HG03439 (cell line): ENCODE data around the gene HECW1.
"Not testable (repeated sequence)": the region's sequence is repeated elsewhere in the genome, so short reads cannot be mapped to it uniquely, and the experiment has no call there.

Source experiments
- ATAC-seq: cut with Tn5 transposase; IDR thresholded peaks from one replicate; pipeline ENCODE4 v1.9.1; 2021; ENCODE audit warnings: mild to moderate bottlenecking, moderate library complexity; ENCODE audit not compliant: unreplicated experiment

Gene HECW1

DNA sequence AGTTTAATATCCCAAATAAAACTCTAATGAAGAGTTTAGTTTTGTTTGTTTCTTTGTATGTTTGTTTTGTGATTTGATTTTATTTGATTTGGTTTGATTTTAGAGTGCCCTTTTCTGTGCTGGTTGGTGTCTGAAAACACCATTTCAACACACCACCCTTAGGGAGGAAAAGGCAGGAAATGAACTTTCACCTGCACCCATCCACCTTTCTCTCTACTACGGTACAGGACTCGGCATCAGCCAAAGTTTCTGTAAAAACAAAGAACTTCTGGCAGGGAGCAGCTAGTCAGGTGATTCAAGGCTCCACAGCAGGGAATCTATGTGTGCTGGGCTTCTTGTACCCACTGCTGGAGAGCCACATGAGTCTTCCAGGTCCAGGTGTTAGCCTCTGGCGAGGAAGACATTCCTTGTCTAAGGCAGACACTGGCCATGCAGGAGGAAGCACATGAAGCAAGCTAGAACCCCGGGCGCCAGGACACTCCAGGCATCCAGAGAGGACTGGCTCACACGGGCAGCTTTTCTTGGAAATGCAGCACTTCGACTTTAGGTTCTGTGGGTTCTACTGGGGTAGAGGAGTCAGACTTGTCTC is 448.4 kb downstream of the HECW1 start:
- no peak for ATAC-seq

DNA sequence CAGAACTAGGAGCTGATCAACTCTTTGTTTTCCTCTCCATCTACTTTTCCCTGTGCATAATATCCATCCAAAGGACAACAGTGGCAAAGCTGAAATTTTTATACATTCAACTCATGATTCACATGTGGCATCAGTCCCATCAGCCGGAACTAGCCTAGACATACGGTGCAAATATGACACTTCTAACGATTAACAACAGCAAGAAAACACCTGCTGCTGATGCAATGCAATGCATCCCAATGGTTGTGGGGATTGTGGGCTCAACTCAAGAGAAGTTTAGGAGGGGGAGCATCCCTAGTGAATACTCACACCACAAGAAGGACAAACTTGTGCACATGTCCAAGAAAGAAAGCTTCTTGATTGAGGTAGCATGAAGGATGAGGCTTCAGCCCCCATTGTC is 449.9 kb downstream of the HECW1 start:
- no peak for ATAC-seq

DNA sequence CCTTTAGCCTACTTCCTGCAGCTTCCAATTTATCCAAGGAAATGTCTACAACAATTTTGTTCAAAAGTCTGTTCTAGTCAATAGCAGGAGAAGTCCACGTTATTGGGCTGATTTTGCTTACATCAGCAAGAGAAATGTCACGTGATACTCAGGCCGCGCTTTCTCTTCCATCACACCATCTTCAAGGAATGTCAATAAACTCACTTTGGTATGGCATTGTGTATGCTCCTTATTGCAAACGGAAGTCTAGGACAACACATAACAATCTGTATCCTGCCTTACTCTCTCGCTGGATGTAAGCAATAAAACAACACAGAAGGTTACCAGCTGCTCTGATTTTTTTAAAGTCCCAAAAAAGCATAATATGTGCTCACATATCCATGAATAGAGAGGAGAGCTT is 453.3 kb downstream of the HECW1 start:
- ATAC-seq: no peak

DNA sequence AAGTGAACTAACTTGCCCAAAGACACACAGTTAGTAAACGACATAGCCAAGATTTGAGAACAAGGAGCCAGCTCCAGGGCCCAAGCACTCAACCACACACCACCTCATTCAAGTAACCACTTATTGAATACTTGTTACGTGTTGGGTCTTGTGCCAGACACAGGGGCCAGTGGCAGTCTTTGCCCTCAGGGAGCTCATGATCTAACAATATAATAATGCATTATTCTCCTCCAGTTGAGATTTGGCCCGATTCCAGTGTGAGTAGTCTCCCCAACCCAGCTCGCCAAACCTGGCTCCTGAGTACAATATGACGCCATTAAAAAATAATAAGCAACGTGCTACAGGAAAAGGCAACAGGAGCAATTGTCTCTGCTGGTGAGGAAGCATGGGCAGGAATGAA is 456.1 kb downstream of the HECW1 start:
- no peak for ATAC-seq

DNA sequence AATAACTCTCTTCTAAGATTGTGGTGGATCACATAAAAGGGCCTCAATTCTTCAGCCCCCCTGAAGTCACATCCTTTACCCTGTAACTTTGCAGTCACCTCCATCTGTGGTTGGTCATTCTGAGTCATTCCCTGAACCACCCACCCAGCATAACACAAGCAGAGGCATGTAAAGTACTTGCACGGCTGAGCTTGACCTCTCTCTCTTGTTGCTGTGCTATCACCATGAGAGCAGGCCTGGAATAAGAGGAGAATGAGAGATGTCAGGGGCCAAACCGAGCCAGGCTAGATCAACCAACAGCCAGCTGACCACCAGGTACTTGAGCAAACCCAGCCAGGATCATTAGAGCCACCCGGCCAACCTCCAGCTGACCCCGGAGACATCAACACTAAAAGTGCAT is 457.0 kb downstream of the HECW1 start:
- peak; percentile 71 for ATAC-seq

DNA sequence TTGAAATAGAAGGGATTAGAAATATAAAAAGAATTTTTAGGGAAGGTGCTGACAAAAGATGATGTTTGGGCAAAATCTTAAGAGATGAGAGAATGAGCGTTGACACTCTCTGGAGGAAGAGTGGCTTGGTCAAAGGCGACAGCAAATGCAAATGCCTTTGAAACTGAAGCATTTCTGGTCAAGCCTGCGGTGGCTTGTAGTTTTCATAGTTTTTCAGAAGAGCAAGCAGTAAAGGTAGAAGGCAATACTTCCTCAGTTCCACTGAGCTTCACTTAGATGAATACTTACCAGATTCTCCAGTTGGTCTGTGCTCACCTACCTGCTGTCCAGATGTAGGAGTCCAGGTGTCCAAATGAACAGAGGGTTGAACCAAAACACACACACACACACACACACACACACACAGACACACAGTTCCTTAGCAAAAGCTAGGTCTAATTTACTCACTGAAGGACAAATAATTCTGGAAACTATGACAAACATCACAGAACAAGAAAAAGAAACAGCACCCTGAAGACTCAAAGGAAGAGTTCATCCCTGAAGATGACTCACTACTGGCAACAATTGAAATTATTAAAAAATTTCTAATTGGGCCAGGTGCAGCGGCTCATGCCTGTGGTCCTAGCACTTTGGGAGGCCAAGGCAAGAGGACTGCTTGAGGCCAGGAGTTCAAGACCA is 458.4 kb downstream of the HECW1 start:
- ATAC-seq: peak; percentile 65

DNA sequence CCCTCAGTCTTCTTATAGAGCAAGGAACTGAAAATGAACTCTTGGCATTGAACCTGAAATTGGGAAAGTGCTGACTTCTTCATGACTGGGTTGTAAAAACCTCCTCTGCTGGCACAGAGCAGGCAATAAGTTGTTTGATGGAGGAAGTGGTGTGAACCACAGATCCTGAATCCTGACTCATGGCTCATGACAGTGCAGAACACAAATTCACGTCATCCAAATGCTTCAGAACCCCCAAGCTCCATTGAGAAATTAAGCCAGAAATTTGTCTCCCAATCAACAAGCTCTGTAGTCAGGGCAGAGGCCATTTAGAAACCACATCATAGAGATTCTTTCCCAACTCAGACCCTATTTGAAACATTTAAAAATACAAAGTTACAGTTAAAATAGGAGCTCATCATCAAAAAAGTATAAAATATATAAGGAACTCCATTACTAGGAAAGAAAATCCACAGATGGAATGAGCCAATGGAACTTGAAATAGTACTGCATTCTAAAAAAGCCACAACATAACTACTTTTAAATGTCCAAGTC is 460.1 kb downstream of the HECW1 start:
- no peak for ATAC-seq

DNA sequence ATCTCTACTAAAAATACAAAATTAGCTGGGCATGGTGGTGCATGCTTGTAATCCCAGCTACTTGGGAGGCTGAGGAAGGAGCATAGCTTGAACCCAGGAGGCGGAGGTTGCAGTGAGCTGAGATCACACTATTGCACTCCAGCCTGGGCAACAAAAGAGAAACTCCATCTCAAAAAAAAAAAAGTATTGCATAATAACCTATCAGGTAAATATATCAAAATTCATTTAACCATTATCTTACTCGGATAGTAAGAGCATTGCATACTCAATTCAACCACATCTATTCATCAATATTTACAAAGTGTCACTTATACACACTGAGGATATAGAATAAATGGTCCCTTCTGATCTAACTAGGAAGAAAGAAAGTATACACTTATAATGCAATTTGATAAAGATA is 461.4 kb downstream of the HECW1 start:
- not testable (repeated sequence) for ATAC-seq

DNA sequence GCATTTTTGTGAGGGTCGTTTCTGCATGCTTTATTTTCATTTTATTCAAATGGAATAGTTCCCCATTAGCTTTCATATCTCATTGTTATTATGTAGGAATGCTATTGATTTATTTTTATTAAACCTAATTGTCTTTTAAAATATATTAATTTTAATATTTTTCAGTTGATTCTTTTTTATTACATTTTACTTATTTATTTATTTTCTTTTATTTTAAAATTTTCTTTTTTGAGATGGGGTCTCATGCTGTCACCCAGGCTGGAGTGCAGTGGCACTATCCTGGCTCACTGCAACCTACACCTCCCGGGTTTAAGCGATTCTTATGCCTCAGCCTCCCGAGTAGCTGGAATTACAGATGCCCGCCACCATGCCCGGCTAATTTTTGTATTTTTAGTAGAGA is 463.1 kb downstream of the HECW1 start:
- ATAC-seq: no peak

DNA sequence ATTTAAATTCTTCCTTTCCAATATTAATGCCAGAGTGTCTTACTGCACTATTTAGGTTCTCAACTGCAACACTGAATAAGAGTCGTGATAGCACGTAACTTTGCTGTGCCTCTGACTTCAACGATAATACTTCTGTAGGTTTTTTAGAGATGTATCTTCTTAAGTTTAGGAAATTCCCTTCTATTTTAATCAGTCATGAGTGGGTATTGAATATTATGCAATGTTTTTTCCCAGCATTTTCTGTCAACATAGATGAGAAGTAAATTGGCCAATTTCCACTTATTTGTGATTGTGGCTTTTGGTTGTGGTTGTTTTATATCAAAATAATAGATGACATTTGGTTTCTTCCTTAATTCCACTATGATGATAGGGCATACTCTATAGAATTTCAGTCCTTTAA is 463.8 kb downstream of the HECW1 start:
- ATAC-seq: no peak

DNA sequence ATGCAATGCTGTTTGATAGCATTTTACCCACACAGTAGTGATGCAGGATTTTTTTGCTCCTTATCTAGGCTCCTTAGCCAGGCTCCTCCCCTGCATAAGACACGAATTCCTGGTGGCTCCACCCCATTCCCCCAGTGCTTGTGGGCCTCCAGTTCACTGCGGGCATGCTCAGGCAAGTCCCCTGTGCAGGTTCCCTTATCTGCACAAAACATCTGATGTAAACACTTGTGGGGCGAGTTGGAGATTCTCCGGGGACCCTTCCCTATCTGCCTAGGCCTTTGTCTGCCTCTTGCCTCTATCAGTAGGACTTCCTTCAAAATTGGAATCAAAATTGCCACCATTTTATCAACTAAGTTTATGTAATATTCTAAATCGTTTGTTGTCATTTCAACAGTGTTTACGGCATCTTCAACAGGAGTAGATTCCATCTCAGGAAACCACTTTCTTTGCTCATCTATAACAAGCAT is 465.1 kb downstream of the HECW1 start:
- ATAC-seq: no peak

DNA sequence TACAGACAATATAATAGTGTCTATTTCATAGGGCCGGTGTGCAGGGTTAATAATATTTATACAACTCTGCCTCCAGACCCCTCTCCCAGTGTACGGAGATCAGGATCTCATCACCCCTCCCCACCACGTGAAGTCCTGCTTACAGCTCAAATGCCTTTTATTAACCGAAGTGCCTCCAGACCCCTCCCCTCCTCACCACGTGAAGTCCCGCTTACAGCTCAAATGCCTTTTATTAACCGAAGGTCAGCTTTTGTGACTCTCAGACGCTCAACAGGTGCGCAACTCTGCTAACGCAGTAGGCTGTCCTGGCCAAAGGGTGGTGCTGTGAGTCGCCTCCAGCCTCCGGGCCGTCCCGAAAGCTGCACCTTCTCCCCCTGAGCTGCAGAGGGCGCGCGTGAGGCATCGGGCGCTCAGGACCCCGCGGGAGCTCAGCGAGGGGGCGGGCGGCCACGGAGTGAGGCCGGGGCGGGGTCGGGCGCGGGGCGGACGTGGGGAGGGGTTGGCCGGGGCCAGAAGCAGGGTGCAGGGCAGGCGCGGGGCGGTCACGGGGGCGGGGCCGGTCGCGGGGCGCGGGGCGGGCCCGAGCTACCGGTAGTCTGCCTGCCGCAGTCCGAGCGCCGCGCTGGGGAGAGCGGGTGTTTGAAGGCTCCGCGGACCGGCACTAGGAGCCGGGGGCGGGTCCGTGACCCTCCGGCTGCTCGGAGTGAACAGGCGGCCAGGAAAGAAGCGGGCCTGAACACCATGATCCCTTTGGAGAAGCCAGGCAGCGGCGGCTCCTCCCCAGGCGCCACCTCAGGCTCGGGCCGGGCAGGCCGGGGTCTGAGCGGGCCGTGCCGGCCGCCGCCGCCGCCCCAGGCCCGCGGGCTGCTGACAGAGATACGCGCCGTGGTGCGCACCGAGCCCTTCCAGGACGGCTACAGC is 470.3 kb downstream of the HECW1 start, which contains the start of gene STK17A:
Gene STK17A, plus strand, starts transcription at position 606 of the 921 bp plus-strand sequence. Its CDS starts 136 bp downstream, at position 742.
- peak; percentile 69 for ATAC-seq

DNA sequence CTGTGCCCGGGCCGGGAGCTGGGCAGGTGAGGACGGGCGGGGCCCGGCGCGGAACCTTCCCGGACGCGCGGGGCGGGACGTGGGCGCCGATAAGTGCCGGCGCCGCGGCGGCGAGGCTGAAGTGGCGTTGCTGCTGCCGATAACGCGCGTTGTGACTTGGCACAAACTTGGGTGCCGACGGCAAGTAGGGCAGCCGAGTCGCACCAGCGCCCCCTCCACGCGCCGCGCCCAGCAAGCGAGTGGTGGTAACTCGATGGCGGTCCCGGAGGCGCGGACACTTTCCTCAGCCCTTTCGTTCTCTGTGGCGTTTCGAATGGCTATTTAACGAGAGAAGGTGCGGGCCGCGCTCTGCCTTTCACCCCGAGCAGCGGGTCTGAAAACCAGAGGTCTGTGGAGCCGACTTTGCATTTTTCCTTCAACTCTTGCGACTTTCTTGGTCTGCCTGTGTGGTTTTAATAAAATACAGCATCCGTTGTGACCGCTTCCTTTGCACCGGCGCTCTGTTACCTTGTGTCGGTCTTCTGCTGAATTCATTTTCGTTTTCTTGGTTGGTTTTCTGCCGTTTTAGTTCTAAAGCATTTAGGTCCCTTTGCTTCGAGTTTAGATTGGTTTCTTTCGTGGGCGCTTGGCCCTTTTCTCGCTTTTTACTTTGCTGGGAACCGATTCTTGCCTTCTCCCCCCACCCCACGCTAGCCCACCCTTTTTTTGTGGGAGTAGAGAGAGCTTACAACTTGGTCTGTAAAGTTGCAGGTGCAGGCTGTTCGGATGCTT is 471.2 kb downstream of the HECW1 start:
- peak; percentile 15 for ATAC-seq

DNA sequence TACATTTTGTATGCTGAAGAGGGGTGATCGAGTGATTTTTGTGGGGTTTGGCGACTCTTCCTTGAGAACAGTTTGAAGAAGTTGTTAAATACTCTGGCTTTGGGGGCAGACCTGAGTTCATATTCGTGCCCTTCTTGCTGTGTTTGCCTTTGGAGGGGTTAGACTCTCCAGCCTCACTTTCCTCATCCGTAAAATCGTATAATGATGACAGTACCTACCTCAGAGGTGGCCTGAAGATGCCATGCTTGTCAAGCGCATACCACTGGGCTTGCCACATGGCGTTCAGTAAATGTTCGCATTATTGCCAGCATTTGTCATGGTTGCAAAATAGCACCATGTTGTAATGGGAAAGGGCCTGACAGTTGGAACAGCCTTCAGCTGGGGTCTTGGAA is 471.7 kb downstream of the HECW1 start:
- no peak for ATAC-seq

DNA sequence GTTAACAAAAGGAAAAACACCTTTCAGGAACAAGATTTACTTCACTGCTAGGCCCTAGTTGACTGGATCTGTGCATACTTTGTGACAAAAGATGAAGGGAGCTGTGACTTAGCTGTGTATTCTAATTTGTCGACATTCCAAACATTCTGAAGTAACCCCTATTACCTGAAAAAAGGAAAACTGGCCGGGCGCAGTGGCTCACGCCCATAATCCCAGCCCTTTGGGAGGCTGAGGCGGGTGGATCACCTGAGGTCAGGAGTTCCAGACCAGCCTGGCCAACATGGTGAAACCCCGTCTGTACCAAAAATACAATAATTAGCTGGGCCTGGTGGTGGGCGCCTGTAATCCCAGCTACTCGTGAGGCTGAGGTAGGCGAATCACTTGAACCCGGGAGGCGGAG is 472.3 kb downstream of the HECW1 start:
- ATAC-seq: not testable (repeated sequence)

DNA sequence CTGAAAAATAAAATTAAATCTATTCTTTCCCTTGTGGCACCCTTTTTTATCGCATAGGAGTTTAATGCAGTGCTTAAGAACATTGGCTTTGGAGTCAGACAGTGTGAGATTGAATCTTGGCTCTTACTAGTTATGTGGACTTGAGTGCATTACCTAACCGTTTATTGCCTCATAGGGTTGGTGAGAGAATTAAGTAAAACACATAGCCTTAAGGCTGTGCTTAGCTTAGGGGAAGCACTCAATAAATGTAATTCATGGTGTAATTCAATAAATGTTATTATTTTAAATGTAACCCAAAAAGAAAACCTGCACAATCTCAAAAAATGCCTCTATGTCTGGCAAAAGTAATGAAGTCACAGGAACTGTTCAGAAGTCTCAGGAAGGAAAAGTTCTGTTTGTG is 473.1 kb downstream of the HECW1 start:
- no peak for ATAC-seq

DNA sequence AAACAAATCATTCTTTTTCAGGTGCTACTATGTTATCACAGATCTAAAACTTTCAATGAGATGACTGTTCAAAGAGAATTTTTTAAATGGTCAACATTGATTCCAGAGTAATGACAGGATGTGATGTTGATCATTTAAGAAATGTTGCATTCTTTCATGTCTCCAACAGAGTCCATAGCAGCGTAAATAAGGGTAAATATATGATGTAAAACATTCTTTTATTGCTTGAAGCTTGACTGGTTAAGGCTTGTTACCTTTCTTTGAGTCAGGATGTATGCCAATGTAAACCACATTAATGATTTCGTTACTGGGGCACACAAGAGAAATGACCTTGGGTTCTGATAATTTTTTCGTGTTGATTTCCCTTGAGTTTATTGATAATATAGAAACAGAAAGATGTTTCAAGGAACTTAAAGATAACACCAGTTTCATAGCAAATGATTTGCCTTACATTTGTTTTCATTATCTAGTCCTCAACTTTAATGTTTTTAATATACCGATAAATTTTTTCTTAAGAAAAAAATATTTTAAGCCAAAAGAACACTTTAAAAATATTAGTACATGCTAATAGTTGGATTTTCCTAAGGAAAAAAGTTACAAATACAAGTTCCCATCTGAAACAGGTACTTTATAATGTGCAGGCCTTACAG is 473.9 kb downstream of the HECW1 start:
- ATAC-seq: no peak

DNA sequence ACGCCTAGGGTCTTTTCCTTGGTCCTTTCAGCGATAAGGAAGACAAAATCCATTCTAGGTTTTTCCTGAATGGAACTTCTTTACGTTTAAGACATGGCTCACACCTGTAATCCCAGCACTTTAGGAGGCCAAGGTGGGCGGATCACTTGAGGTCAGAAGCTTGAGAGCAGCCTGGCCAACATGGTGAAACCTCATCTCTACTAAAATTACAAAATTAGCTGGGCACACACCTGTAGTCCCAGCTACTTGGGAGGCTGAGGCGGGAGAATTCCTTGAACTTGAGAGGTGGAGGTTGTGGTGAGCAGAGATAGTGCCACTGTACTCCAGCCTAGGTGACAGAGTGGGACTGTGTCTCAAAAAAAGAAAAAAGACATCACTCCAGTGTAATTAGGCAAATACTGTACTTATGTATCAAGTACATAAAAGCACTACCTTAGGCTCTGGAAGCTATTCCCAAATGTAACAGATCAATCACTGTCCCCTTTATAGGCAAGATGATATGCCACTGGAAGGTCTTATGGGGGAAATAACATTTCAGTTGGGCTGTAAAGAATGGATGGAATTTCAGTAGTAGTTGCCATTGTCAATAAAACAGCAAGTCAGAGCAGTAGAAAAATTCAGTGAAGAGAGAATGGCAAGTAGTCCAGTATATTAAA is 476.2 kb downstream of the HECW1 start:
- ATAC-seq: no peak

DNA sequence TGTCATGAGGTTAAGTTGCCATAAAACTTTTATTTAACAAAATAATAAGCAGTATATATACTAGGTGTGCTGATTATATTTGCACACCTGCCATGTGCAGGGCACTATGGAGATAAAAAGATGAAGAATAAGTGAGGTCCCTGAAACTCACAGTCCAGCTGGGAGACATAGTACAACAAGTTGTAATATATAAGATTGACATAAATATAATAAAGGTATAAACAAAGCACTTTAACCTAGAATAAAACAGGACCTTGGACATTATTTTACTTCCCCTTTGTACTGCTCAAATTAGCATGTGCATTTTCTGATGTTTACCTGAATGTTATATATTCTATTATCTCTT is 476.7 kb downstream of the HECW1 start:
- no peak for ATAC-seq

DNA sequence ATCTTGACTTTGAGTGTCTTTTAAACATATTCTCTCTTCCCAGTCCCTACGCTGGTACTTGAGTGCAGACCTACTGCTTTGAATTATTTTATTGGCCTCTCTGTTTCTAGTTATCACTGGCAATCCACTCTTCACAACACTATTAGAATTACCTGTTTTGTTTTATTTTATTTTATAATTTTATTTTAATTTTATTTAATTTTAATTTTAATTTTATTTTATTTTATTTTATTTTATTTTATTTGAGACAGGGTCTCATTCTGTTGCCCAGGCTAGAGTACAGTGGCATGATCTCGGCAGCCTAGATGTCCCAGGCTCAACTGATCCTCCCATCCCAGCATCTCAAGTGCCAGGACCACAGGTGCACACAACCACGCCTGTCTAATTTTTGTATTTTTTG is 477.3 kb downstream of the HECW1 start:
- no peak for ATAC-seq
